EH (cell line): ENCODE measurements around the gene LIX1L.
A peak's percentile ranks its signal among the peaks of the same experiment; 100 is the strongest.

Experiments
- DNase-seq: peaks from one replicate; pipeline ENCODE4 v3.0.0-alpha.2; 2015; ENCODE audit warnings: low read depth

The LIX1L gene

DNA sequence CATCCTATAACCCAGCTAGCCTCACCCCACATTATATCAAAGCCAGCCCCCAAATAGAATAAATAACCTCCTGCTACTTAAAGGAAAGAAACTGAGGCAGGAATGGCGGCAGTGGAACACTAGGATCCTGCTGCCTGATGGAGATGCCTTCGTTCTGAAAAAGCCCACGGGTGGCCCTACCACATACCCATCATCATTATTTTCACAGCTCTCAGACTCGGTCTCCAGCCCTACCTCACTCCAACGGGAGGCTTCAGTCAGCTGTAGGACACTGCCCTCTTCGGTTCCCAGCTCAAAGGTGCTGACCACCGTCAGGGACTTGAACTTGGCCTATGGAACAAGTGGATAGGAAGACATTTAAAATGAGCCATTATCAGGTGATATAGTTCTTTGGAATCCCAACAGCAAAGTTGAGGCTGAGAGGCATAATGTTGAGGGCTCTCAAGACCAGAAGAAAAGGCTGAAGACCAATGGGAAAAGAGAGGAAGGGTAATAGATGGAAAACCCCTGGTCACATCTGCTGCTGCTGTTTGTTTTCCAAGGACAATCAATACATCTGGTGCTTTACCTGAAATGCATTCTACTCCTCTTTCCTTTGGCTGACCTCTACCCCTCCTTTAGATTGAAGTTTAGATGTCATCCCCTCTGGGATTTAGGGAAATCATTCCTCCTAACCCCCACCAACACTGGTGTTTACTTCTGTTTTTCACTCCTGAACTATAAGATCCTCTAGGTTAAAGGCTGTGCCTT lies 64.3 kb downstream of the LIX1L start:
- no peak for DNase-seq

DNA sequence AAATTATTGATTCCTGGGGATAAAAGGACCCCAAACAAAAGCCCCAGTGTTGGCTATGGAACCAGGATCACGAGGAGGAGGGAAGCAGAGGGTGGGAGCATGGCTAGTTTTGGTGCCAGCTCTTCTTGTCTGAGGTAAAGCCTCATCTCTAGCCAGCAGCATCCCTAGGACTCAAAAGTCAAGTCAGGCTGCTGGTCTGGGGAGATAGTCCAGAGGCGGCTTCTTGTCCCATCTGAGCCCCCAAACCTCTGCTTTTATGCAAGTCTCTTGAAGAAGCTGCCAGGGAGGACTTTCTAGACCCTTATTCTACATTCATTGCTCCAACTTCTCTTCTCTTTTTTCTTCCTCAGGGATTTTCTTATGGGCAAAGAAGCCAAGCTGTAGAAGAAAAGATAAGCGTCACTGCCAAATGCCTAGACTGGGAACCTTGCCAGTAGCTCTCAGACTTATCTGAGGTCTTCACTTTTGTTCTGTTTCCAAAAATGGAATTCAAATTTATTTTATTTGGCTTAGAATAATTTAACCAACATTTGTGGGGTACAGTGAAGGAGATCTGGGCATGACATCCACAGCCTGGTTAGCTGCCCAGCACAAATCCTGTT lies 65.2 kb downstream of the LIX1L start:
- DNase-seq = peak; percentile 64

DNA sequence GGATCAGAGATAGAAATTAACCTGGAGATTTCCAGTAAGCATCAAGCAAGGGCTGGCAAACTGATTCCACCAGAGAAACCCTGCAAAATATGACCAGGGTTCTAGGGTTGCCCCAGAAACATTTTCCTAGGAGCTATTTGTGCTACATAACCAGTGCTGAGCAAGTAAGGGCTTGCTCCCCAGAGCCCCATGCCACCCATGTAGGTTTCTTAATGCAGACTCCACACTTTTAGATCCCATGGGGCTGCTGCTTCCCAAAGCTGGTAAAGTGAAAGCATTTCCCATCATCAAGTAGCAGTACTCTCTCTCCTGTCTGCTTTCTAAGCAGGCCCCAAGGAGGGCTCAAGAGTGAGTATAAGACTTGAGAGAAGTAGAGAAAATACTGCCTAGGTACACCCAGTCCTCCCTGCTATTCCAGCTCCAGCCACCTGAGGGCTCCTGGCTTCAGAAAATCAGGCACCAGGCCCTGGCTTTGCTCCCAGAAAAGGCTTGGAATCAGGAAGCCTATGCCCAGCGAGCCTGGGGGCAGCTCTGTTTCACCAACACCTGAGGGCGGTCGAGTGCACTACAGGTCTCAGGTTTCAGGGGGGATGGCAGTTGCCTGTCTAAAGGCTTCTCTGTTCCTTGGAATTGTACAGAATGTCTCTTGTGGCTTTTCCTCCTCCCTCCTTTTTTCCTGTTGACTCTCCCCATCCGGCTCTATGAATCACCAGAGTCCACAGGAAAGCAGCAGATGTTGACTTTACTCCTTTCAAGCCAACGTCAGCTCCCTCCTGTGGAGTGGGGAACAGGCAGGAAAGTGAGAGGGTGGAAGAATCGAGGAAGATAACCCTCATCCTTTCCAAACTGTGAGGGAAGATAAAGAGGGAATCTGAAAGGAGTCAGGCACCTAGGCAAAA lies 66.0 kb downstream of the LIX1L start:
- peak; percentile 99 for DNase-seq

DNA sequence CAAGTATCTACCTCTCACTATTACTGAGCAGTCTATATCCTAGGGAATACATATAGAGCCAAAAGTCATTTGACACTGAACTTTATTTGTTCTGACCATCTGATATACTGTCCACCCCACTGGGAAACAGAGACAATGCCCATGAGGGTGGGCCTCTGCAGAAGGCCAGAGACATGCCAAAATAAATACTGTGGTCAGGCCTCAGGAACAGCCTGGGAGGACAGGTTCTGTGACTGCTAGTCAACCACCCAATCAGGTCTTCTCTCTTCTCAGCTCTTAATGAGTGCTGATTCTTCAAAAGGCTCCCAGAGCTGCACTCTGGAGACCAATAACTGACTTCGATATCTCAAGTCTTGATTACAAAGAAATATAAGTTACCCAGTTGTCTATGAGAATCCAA lies 66.7 kb downstream of the LIX1L start:
- peak; percentile 44 for DNase-seq

DNA sequence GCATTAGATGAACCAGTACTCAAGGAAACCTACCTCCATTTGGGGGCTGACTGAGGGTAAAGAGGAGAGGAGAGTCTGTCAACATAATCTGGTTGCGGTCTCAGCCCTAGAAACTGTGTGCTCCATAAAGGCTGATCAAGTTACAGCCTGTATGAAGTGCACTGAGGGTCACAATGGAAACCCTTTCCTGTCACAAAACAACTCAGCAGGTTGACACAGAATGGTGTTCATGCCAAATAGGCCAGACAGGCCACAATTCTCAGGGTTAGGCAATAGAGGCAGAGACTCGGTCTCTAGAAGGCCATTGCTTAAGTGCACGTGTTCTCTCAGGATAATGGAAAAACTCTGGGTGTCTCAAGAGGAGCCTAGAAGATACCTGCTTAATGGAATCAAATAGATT lies 68.1 kb downstream of the LIX1L start:
- DNase-seq = no peak

DNA sequence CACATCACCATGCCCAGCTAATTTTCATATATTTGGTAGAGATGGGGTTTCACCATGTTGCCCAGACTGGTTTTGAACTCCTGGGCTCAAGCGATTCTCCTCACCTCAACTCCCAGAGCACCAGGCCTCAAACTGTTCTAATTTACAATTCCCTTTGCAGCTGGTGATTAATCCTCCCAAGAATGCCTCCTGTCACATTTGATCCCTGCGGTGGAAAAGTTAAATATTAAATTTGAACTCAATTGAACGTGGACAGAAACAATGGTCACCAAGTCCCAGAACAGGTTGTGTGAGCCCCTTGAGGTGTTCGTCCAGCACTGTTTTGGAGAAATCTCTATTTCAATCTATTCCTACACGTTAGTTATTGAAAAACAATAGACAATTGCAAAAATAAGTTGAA lies 70.2 kb downstream of the LIX1L start:
- no peak for DNase-seq

DNA sequence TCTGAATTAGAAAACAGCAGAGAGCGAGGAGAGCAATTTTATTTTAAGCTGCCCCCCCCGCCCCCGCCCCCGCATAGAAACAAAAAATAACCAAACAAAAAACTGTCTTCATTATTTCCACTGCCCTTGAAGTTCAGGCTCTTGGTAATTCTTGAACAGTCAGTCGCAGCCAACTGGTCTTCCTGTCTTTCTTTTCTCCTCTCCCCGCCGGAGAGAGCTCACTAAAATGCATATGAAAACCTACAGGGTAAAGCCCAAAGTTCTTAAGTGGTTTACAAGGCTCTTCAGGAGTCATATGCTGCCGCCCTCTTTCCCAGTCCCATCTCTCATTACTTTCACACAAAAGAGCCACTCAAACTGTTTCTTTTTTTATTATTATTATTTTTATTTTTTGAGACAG lies 71.0 kb downstream of the LIX1L start:
- no peak for DNase-seq

DNA sequence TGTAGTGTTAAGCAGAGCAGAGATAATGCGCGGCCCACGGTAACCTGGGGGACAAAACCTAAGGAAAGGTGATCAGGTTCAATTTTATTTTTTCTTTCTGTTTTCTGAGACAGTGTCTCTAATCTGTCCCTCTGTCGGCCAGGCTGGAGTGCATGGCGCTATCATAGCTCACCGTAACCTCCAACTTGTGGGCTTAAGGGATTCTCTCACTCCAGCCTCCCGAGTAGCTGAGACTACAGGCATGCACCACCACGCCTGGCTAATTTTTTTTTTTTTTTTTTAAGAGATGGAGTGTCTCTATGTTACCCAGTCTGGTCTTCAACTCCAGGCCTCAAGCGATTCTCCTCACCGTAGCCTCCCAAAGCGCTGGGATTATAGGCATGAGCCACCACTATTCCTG lies 71.4 kb downstream of the LIX1L start:
- no peak for DNase-seq

DNA sequence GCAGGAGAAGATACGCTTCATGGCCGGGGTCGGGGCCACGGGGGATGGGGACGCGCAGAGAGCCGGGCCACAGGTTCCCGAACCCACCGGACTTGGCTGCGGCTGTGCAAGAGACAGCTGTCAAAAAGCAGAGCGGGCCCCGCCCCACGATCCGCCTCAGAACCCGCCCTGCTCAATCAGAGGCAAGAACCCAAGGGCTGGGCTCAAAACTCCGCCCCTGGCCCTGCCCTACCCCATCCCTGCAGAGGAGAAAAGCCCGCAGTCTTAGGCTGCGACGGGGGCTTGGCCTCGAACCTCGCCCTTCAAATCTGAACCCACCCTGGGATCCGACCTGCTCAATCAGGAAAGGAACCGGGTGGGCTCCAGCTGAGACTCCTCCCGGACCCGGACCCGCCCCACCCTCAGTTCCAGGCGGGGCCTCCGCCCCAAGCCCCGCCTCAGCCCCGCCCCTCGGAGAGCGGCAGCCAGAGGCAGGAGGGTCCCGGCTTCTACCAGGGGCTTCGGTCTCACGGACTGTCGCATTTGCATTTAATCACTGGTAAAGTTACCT lies 72.0 kb downstream of the LIX1L start, which contains the start of gene ANKRD35:
Gene ANKRD35, minus strand, starts transcription at position 129 of the 550 bp plus-strand sequence. Its CDS starts 108 bp downstream, at position 21.
- peak; percentile 74 for DNase-seq

DNA sequence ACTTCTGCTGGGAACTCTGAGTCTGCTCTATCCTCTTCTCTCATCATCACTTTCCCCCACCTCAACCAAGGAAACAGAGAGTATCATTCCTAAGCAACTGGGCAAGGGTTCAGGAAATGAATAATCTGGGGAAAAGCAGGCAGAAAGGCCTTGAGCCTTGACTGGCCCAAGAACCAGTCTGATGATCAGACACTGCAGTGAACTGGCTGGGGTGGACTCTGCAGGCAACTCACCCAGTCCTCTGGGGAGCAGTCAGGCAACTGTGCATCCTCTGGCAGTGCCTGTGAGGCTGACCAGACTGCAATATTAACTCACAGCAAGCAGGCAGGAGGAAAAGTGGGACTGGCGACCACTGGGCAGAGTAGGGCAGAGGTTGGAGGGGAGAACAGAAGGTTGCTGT lies 73.1 kb downstream of the LIX1L start:
- DNase-seq = peak; percentile 60
